Dermis blood vessel endothelial cell (primary cell): ENCODE results near the gene TGM2. TPM values are rescaled to one million over a fixed set of nuclear protein-coding genes. Genes with fewer than 3 reads are reported as not detected.

Experiments
- DNase-seq: peaks from one replicate; pipeline ENCODE4 v3.0.0; 2010
- total RNA-seq: library from RNA; depleted of rRNA; stranded (reverse); fragments of >200 nt; gene quantifications from 2 replicates; pipeline ENCODE4 v1.2.3, GENCODE V29; 2014

Gene TGM2
- total RNA-seq, 1 donor from 2014 or later, result 401 TPM

DNA sequence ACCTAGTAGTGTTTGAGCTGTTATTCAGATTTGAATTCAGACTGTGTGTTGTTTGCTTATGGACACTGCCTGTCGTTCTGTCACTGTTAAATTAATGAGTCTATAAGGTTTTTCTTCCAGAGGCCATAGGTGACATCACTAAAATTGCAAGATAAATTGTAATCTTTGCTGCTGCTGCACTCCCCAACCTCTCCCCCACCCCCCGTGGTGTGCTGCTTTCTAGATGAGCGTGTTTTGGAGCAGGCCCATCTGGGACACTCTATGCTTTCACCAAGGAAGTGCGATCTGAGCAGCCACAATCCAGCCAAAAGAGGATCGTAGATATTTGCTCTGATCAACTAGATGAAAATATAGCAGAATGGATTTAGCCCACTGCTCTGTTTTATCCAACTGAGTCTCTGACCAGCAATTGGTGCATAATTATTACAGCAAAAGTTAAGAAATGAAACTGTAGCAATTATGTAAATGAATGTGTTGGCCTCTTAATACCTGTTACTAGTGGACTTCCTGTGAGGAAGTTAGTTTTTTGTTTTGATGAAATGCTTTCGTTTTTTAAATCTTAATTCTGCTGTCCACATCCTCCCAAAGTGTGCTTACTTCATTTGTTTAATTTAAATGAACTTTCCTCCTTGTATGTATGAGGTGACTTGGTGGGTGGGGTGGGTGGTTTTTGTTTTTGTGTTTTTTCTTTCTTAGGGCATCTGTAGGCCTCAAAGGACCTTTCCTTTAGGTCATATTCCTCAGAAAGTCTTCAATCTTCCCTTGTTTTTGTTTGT is 73.4 kb downstream of the TGM2 start:
- no peak for DNase-seq

GRCh38 chr20:38090061-38090460 is 75.0 kb downstream of the TGM2 start:
- DNase-seq, result no peak

DNA sequence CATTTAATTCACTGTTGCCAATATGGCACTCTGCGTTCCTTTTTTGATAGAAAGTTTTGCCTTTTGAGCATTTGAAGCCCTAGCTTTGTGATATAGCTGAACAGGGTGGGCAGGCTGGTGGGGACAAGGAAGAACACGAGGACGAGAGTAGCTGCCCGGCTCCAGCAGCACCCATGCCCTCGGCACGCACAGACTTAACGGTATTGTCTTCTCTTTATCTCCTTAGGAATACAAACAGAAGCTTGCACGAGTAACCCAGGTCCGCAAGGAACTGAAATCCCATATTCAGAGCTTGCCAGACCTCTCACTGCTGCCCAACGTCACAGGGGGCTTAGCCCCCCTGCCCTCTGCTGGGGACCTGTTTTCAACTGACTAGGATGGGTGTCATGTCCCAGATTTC is 75.6 kb downstream of the TGM2 start:
- DNase-seq, result no peak

DNA sequence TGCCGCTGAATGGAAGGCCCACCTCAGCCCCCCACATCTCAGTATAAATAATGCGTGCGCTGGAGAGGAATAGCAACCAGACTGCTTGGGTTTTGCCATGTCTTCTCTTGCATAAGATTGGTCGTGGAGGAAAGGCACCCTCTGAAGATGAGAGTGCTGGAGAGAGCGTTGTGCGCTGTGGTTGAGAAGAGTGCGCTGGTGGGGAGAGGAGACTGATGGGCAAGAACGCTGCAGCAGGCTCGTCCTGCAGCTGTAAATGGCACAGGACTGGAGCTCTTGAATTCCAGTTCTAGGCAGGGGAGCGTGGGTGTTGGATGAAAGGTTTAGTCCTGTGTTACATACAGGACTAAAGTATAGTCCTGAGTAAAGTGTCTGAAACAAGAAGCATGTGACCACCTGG is 80.0 kb downstream of the TGM2 start:
- DNase-seq, result no peak

DNA sequence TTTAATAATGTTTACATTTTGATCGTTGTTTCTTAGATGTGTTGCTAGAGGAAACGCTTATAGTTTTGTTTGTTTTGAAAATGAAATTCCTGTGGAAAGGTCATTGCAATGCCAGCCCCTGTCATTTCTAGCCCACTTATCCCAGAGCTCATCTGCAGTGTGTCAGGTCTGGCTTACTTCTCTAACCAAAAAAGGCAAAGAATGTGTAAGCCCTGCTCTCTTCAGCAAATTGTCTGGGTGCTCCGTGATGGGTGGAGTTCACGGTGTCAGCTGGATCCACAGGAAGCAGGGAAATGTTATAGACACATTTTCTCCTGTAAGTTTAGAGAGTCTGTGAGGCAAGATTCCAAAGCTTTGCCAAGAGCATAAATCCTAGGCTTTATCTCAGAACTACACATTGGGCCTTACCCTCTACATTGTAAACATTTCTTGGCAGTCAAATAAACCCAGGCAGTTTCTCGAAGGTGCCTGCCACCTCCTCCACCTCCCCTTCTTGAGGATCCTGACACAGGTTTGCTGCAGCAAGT is 80.6 kb downstream of the TGM2 start:
- peak; percentile 68 for DNase-seq

DNA sequence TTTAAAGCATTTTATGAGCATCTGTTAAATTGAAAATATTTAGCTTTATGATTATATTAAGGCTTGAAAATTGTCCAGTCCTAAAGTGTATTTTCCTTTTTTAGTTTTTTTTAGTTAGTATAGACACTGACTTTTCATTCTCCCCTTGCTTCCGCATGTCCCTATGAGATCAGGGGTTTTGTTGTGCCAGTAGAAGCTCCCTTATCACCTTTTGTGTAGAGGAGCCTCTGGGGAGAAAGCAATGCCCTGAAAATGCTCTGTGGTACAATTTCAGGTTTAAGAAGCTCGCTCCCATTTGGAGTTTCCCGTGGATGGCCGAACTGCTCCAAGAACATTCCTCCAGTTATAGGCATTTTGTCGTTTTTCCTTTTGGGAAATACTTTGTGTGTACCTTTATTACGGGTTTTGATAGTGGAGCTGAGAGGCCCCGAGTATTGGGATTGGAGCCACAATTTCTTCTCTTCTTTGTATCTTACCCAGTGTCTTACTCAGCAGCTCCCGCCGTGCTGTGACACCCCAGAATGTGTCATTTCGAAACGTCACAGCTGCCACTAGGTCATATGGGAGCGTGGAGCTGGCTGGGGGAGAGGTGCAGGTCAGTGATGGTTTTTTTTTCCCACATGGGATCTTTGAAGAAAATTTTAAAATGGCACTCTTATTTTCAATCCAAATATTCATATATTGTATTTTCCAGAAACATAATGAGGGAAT is 81.6 kb downstream of the TGM2 start:
- no peak for DNase-seq

- no peak for DNase-seq
Observed at GRCh38 chr20:38082894-38083293, 82.2 kb downstream of the TGM2 start.

DNA sequence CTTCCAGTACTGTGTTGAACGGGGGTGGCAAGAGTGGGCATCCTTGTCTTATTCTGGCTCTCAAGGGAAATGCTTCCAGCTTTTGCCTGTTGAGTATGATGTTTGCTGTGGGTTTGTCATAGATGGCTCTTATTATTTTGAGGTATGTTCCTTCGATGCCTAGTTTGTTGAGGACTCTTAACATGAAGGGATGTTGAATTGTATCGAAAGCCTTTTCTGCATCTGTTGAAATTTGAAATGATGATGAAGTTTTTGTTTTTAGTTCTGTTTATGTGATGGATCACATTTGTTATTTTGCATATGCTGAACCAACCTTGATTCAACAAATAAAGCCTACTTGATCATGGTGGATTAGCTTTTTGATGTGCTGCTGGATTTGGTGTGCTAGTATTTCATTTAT is 83.5 kb downstream of the TGM2 start:
- DNase-seq, result no peak

- no peak for DNase-seq
Observed at GRCh38 chr20:38079353-38079752, 85.7 kb downstream of the TGM2 start.

DNA sequence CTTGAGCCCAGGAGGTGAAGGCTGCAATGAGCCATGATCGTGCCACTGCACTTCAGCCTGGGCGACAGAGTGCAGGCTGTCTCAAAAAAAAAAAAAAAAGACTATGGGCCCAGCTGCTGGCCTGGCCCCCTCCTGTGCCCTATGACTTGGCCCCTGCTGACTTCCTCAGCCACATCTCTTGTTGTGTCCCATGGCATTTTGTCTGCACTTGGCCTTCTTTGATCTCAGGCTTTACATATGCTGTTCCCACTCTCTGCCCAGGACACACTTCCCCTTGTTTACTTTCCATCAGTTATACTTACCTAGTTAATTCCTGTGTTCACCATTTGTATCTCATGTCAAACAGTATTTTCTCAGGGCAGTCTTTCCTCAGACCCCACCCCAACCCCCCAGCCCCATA is 87.0 kb downstream of the TGM2 start:
- no peak for DNase-seq

Other genes starting within 250 kb of the TGM2 start
- 18.5 and 22.2 TPM in 2 replicates for gene TTI1, start 131.8 kb downstream of the TGM2 start, total RNA-seq
- 17.7 and 22.1 TPM in 2 replicates for gene RPRD1B, start 131.5 kb downstream of the TGM2 start, total RNA-seq
- 0.05 and 0.51 TPM in 2 replicates for gene KIAA1755, start 95.5 kb upstream of the TGM2 start, total RNA-seq
- gene BPI, start 138.9 kb upstream of the TGM2 start, total RNA-seq, result not detected in 2 replicates
- gene LBP, start 181.2 kb upstream of the TGM2 start, total RNA-seq, result 0.05 TPM in 1 of 2 replicates, not detected in the other